Measurements from ENCODE around the gene SLC29A1.
A peak's percentile ranks its signal among the peaks of the same experiment; 100 is the strongest.
"Not testable (repeated sequence)": the region's sequence is repeated elsewhere in the genome, so short reads cannot be mapped to it uniquely, and the experiment has no call there.

The SLC29A1 gene

GRCh38 chr6:44223319-44224028 is at the start of gene SLC29A1:
Gene SLC29A1 (plus strand): TSS chr6:44223595. CDS start chr6:44227314, 3,719 bp downstream.
- intact Hi-C loops (cut with DNase I) = no loop called here
- peak in 9 of 10 donors; percentile 50 to 96 (median 73) for DNase-seq

- intact Hi-C loops (cut with DNase I) = no loop called here
- peak in 2 of 10 donors; percentile 36 to 62 for DNase-seq
These were observed 47.1 kb upstream of the SLC29A1 start for GRCh38 chr6:44176130-44176761.

- peak in 2 of 10 donors; percentile 58 to 63 for DNase-seq
- intact Hi-C loops (cut with DNase I) = no loop called here
These were observed 46.5 kb upstream of the SLC29A1 start for GRCh38 chr6:44176762-44177509.

- DNase-seq = peak in 1 of 10 donors; percentile 71
- intact Hi-C loops (cut with DNase I) = no loop called here
These were observed 45.5 kb upstream of the SLC29A1 start for GRCh38 chr6:44177691-44178423.

- DNase-seq = peak in 1 of 10 donors; percentile 52
- intact Hi-C loops (cut with DNase I) = no loop called here
These were observed 44.8 kb upstream of the SLC29A1 start for GRCh38 chr6:44178424-44179071.

- DNase-seq = peak in 1 of 10 donors; percentile 66
- intact Hi-C loops (cut with DNase I) = no loop called here
These were observed 44.3 kb upstream of the SLC29A1 start for GRCh38 chr6:44179072-44179536.

GRCh38 chr6:44179648-44180047 is 43.7 kb upstream of the SLC29A1 start:
- intact Hi-C loops (cut with DNase I) = no loop called here
- peak in 2 of 10 donors; percentile 37 to 47 for DNase-seq

GRCh38 chr6:44180406-44180805 is 43.0 kb upstream of the SLC29A1 start:
- intact Hi-C loops (cut with DNase I) = no loop called here
- peak in 2 of 10 donors; percentile 40 to 58 for DNase-seq

- intact Hi-C loops (cut with DNase I) = no loop called here
- DNase-seq = peak in 1 of 10 donors; percentile 59
These were observed 42.5 kb upstream of the SLC29A1 start for GRCh38 chr6:44180886-44181285.

- DNase-seq; intact Hi-C loops (cut with DNase I): not testable (repeated sequence)
These were observed 41.6 kb upstream of the SLC29A1 start for GRCh38 chr6:44181784-44182183.

- intact Hi-C loops (cut with DNase I) = no loop called here
- peak in 1 of 10 donors; percentile 32 for DNase-seq
These were observed 40.4 kb upstream of the SLC29A1 start for GRCh38 chr6:44182911-44183390.

- DNase-seq = peak in 1 of 10 donors; percentile 56
- intact Hi-C loops (cut with DNase I) = no loop called here
These were observed 39.6 kb upstream of the SLC29A1 start for GRCh38 chr6:44183783-44184182.

- DNase-seq = peak in 1 of 10 donors; percentile 4
- intact Hi-C loops (cut with DNase I) = not testable (repeated sequence)
These were observed 38.0 kb upstream of the SLC29A1 start for GRCh38 chr6:44185356-44185755.

- intact Hi-C loops (cut with DNase I) = no loop called here
- DNase-seq = peak in 2 of 10 donors; percentile 54 to 58
These were observed 37.3 kb upstream of the SLC29A1 start for GRCh38 chr6:44185953-44186634.

GRCh38 chr6:44186635-44187025 is 36.8 kb upstream of the SLC29A1 start:
- intact Hi-C loops (cut with DNase I) = no loop called here
- DNase-seq = no peak

- peak in 1 of 10 donors; percentile 9 for DNase-seq
- intact Hi-C loops (cut with DNase I) = no loop called here
These were observed 34.6 kb upstream of the SLC29A1 start for GRCh38 chr6:44188819-44189218.

- DNase-seq = peak in 2 of 10 donors; percentile 6 to 11
- intact Hi-C loops (cut with DNase I) = no loop called here
These were observed 34.1 kb upstream of the SLC29A1 start for GRCh38 chr6:44189257-44189656.

- intact Hi-C loops (cut with DNase I) = no loop called here
- no peak for DNase-seq
These were observed 32.7 kb upstream of the SLC29A1 start for GRCh38 chr6:44190715-44191114.

- intact Hi-C loops (cut with DNase I) = no loop called here
- peak in 1 of 10 donors; percentile 45 for DNase-seq
These were observed 30.9 kb upstream of the SLC29A1 start for GRCh38 chr6:44192428-44193041.

All from posterior cingulate gyrus (tissue), 11 donors.